Stimulated activated CD4-positive, alpha-beta T cell treated with anti-CD3 and anti-CD28 coated beads, Interleukin-1b, Interleukin-23, amount 100 ng/mL, for 4 hours (primary cell): Measurements from ENCODE around the gene TANGO2.

Experiments
- DNase-seq, 2 donors: peaks; one replicate each; pipeline ENCODE4 v3.0.0-alpha.2; 2020; ENCODE audit warnings: low read depth in 2 of 2

TANGO2 gene

DNA sequence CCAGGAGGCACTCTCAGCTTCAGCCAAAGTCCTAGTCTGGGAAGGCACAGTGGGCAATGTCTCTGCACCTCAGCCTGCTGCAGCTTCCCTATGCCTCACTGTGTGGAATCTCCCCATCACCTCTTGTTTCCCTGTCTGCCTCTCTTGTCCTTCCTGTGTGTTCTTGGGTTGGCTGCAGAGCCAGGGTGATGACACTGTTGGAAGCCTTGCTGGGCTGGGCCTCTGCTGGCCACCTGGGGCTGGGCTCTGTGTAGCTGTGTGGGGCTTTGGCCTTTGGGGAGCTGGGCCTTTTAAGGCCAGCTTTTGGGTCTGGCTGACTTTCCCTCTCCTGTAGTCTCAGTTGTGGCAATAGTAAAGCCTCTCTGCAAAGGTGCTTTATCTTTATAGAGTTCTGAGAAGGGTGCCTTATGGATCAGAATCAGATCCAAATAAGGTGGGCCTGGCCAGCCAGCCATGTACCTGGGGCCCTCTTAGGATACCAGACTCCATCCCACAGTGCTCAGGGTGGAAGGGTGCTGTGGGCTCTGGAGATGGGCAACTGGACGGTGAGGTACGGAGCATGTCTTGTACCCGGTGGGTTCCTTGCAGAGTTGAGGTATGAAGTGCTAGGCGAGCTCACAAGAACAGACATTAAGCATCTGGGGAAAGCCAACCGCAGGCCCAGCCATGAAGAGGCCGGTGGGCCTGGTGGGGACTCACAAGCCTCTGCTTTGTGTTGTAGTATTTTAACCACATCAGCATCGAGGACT is 84.7 kb downstream of the TANGO2 start:
- DNase-seq, result no peak

DNA sequence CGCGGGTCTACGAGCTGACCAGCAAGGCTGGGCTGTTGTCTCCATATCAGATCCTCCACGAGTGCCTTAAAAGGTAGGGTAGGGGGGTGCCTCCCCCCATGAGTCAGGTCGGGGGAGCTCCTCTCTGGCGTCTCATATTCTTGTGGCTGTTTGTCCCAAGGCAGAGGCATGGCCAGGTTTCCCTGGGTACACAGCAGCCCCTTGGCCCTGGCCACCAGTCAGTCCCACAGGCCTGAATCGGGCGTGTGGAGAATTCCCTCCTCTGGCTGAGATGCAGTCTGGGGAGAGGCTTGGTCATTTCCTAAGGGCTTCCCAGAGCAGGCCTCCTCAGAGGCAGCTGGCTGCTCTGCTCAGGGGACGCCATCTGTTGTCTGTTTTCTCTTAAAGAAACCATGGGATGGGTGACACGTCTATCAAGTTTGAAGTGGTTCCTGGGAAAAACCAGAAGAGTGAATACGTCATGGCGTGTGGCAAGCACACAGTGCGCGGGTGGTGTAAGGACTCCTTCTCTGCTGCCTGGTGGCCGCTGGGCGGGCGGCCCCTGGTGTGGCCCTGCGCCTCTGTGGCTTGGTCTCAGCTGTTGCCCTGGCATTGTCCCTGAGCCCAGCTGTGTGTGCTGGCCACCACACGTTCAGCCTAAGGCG is 85.4 kb downstream of the TANGO2 start:
- DNase-seq, result no peak

- no peak for DNase-seq
Measured at GRCh38 chr22:20106849-20107237, 85.9 kb downstream of the TANGO2 start.

GRCh38 chr22:20107471-20107901 is 86.6 kb downstream of the TANGO2 start:
- no peak for DNase-seq

DNA sequence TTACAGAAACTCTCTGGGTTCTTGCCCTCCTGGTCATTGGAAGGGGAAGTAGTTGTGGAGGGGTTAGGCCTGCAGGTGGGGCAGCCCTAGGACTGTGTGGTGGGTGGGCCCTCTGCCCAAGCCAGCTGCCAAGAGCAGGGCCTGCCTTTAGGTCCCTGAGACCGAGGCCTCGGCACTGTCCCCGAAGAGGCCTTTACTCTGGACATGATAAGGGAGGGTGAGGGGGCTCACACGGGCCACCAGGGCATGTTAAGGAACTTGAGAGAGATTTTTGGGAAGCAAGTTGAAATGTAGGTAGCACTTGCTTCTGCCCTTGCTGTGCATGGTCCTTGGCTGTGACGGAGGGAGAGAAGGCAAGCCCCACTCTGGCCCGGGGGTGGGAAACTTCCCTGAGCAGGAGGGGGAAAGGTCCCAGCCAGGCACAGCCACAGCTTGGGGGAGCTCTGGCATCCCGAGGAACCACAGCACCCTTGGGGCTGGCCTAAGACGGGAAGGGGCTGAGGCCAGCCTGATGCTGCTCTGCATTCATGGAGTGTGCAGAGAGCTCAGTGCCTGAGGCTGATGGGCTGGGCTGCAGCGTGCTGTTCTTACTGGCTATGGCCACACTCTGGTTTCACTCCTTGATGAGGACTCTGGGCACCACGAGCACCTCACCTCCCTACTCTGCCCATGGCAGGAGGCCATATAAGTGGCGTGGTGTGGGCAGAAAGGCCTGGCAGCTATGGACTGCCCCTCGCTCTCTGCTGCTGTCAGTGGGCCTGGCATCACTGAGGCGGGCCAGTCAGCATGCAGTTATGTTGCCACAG is 87.2 kb downstream of the TANGO2 start:
- DNase-seq, result no peak

DNA sequence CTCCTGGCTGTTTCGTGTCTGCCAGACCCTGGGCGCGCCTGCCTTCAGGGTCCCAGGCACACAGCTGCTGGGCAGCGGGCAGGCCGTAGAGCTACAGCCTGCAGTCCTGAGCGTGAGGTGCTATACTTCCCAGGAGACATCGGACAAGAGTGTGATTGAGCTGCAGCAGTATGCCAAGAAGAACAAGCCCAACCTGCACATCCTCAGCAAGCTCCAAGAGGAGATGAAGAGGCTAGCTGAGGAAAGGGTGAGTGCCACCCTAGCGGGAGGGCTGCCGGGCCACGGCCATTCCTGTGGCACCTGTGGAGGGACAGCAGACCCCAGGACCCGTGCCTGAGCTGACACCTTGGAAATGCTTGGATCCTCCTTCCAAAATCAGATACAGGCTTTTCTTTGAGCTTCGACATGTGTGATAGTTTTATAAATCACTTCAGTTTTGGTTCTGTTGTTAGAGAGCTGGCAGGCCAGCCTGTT is 87.9 kb downstream of the TANGO2 start:
- no peak for DNase-seq

DNA sequence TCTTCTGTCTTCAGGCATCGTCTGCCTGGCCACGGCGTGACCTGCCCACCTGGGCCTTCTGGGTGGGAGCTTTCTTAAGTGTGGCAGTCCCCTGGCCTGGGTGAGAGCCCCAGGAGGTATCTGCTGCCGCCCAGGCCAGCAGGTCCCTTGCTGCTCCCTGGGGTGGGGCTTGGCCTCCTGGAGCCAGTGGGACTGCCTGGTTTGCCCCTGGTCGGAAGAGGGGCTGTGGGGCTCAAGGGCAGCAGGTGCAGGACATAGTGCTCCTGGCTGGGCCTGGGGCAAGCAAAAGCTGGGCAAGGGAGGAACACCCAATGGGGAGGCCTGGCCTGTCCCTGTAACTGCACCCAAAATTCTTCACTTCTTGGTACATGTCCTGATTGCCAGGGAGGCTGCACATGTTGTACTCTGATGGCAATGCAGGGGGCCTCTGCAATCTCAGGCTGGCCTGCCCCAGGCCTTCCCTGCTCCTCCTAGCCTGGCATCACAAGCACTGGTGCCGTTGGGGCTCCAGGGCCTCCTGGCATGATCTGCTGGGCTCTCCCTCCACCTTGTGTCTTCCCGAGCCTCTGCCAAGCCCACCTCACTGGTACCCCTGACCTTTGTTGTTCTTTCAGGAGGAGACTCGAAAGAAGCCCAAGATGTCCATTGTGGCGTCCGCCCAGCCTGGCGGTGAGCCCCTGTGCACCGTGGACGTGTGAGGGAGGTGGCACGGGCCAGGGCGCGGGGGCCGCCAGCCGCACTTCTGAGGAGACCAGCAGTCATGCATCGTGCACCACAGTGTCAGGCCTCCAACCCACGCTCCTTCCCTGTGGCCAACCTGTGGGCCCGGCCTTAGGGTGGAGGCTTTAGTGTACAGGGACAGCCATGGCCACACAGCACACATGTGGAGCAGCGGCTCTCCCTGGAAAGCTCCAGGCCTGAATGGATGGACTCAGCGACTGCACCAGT is 88.8 kb downstream of the TANGO2 start:
- DNase-seq, result no peak

GRCh38 chr22:20110359-20110985 is 89.6 kb downstream of the TANGO2 start:
- DNase-seq, result no peak

GRCh38 chr22:20111045-20111688 is 90.3 kb downstream of the TANGO2 start:
- DNase-seq, result no peak

DNA sequence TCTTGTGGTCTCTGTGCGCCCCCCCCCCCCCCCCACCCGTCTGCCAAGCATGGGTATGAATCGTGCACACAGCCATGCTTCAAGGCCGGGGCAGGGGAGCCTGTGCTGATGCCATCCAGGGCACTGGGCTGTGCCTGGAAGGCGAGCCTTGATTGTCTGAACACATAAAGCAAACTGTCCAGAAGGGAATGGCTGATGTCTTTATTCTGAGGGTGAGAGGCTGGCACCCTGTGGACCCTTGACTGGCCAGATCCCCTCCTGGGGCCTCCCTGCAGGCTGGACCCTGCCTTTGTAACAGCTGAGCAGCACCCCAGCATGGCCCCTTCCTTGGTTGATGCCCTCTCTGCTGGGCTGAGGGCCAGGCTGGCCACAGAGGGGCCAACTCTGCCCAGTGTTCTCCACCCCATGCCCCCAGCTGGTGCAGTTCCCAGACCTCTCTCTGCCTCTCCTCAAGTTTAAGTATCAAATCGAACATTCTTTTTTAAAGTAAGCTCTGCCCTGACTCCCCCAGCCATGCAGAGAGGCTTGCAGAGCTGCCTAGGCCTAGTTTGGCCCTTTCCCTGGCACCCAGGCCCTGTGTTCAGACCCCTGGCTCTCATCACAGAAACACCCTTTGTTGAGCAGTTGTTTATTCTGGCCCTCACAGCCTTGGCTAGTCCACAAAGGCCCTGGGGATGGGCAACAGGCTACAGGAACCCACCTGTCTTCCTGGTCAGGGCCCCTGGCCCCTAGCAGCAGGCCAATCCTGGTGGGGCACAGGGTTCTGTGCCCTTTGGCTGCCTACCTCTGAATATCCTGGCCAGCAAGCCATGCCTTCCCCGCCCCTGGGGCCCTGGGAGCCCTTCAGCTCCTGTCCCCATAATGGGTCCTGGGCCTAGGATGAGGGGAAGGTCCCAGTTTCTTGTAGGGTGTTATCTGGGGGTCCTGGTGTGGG is 91.0 kb downstream of the TANGO2 start:
- DNase-seq, result no peak

DNA sequence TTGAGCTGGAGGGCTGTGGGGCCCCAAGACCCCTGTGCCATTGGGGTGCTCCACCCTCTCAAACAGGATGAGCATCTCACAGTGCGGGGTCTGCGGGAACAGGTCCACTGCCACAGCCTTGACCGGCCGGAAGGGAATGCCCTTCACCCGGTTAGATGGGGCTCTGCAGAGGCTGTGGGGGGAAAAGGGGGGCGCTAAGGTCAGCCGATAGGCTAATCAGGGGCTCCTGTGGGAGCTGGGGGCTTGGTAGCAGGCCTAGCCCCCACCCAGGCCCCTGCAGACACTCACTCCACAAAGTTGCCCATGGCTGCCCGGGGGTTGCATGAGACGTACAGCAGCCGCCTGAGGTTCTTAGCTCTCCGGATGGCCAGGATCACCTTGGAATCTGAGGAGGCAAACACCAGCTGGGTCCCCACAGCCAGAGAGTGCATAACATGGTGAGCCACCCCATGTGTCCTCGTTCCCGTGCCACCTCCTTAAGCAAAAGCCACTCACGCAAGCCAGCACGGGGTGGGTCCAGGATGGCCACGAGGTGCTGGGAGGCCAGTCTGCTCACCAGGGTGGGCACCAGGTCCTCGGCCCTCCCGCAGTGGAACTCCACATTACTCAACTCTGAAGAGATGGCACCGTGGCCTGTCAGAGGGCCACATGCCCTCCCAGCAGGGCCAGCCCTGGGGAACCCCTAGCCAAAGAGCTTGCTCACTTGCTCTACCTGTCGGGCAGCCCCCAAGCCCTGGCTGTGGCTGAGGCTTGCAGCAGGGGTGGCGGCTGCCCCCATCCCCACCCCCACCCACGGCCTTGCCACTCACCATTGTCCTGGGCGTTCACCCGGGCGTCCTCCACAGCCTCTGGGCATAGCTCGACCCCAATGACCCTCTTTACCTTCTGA is 92.0 kb downstream of the TANGO2 start:
- no peak for DNase-seq

GRCh38 chr22:20113551-20114310 is 92.8 kb downstream of the TANGO2 start:
- DNase-seq, result no peak

DNA sequence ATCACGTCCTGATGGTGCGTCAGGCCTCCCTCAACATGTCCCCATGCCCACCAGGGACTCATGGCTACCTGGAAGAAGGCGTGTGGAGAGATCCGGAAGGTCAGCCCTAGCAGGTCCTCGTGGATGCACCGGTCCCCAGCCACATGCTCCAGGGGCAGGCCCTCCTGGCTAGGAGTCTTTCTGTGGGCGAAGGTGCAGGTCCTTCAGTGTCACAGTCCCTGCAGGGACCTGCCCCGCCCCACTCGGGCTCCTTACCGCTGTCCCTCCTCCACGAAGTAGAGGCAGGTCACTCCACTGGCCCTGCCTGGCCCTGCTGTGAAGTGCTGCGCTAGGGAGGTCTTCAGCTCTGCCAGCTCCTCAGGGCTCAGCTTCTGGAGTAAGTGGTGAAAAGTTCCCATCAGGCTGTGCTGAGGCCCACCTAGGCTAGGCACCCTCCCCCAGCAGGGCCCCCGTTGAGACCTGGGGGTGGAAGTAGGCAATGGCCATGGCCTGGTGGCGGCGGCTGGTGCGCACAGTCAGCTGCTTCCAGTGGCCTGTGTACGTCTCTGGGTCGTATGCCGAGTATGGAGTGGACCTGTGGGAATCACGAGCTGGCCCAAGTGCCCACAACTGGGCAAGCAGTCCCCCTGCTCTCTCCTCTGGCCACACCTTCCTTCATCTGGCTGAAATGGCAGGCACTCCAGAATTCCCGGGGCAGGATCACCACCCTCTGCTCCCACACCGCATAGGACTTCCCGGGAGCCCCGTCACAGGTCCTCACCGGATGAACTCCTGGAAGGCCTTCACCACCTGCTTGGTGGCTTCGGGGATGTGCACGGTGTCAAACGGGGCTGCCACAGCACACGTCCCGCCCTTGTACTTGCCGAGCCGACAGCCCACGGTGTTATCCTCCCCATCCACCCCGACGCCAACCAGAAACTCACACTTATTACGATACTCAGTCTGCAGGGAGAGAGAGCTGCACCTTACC is 93.9 kb downstream of the TANGO2 start:
- DNase-seq, result no peak

- DNase-seq, result no peak
Measured at GRCh38 chr22:20115691-20116375, 94.9 kb downstream of the TANGO2 start, which contains the start of gene RANBP1. Gene RANBP1, plus strand, starts transcription at chr22:20116104. Its CDS starts 81 bp downstream, at chr22:20116185.

DNA sequence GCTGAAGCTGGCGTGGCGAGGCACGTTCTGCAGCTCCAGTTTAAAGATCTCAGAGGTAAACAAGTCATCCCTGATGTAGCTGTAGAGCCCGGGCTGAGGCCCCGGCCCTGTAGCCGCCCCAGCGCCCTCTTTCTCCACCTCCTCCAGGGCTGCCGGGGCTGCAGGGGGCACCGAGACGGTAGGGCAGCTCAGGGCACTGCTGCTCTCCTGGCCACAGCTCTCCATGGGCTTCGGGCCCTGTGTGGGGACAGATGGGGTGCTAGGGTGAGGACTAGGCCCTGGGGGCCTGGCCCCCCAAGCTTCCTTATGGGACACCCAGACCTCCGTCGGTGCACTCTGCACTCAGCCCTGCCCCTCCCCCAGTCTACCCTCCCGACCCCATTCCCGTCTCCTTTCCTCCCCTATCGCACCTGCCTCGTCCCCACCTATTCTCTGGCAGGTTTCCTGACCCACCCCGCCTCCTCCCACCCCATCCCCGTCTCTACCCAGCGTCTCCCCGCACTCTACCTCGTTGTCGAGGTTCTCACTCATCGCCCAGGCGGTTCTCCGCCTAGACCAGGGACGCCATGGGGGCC is 95.6 kb downstream of the TANGO2 start:
- no peak for DNase-seq
